ENCODE measurements around the gene HOXA4.

Gene HOXA4

DNA sequence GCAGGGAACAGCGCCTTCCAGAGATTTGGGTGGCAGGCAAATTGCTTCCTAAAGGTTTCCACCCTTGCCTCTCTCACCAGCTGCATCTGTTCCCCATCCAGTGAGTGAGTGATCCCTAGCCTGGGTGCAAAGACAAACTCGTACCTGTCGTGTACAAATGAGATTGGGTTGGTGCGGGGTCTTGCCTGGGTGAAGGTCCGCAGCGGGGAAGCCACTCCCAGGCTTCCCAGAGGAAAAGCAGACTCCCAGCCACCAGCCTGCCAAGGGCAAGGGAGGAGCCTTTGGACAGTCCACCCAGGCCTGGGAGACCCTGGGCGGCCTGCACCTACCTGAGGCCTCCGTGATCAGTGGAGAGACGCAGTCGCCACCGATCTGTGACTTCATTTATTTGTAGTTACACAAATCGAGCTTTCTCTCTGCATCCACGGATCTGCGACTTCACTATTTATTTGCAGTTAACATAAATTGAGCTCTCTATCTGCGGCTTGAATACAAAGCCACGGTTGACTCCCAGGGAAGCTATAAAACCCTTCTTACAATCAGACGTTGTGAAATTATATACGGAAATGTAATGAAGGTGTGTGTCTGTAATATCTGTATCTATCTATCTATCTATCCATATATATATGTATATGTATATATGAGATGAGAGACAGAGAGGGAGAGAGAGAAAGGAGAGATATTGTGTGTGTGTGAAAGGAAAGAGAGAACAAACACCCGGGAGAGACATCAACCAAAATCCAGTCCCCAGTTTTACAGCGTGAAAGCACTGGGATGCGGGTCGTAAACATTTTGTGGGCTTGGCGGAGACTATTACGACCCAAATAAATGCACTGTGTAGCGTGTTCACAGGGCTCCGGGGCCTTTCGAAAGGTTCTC lies 28.9 kb upstream of the HOXA4 start:
- FAIRE-seq (no peak), DNase-seq (ENCODE audit: insufficient read length, low spot score) (no peak)
- no peak for TF ChIP-seq SPI1 (IDR thresholded peaks at IDR 0.05; ENCODE audit: low read depth, low read length)
- no peak for TF ChIP-seq PAX5 (IDR thresholded peaks at IDR 0.05; ENCODE audit: insufficient read depth, low read length, severe bottlenecking)
- no peak for TF ChIP-seq POU2F2 (IDR thresholded peaks at IDR 0.05; ENCODE audit: low read depth, low read length)
- TF ChIP-seq POLR2A (IDR thresholded peaks at IDR 0.05; ENCODE audit: low read depth, low read length), result no peak
- no peak for TF ChIP-seq TAF1 (IDR thresholded peaks at IDR 0.05; ENCODE audit: low read depth, low read length)
- TF ChIP-seq POLR2AphosphoS5 (IDR thresholded peaks at IDR 0.05; ENCODE audit: low read depth, low read length), result no peak

DNA sequence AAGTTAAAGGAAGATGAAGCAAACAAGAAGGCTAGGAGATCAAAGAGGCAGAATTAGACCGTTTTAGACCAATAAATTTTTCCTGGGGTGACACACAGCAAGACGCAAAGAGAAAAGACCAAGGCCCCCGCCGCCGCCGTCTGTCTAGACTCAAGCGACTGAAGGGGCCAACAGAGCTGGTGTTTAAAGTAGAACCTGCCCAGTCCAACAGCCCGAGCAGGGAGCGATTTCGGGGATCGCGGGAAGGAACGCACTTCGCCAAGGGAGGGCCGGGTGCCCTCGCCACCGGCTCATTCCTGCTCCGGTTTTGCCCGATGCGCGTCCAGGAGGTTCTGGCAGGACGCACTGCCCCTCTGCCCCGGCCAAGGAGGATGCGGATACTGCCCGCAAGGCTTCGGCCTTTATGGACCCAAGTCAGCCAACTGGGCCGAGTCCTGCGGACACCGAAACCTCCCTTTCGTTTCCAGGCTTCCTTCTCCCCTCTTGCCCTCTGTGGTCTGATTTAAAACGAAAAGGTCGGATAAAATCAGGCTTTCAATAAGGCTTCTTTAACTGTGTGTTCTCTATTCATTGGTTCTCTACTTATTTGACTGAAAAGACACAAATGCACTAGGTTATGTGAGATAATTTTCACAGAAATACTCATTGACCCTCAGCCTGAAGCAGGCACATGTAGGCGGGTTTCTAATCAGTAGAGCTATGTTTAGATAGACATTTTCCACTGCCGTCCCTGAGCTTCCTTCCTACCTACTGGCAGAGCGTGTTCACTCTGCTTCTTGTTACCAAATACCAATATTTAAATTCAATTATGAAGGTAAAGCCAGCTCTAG lies 28.1 kb upstream of the HOXA4 start:
- TF ChIP-seq SPI1 (IDR thresholded peaks at IDR 0.05; ENCODE audit: low read depth, low read length) (no peak), PAX5 (IDR thresholded peaks at IDR 0.05; ENCODE audit: insufficient read depth, low read length, severe bottlenecking) (no peak), TAF1 (IDR thresholded peaks at IDR 0.05; ENCODE audit: low read depth, low read length) (no peak), POU2F2 (IDR thresholded peaks at IDR 0.05; ENCODE audit: low read depth, low read length) (no peak), POLR2AphosphoS5 (IDR thresholded peaks at IDR 0.05; ENCODE audit: low read depth, low read length) (no peak), POLR2A (IDR thresholded peaks at IDR 0.05; ENCODE audit: low read depth, low read length) (no peak)
- FAIRE-seq (no peak), DNase-seq (ENCODE audit: insufficient read length, low spot score) (no peak)

DNA sequence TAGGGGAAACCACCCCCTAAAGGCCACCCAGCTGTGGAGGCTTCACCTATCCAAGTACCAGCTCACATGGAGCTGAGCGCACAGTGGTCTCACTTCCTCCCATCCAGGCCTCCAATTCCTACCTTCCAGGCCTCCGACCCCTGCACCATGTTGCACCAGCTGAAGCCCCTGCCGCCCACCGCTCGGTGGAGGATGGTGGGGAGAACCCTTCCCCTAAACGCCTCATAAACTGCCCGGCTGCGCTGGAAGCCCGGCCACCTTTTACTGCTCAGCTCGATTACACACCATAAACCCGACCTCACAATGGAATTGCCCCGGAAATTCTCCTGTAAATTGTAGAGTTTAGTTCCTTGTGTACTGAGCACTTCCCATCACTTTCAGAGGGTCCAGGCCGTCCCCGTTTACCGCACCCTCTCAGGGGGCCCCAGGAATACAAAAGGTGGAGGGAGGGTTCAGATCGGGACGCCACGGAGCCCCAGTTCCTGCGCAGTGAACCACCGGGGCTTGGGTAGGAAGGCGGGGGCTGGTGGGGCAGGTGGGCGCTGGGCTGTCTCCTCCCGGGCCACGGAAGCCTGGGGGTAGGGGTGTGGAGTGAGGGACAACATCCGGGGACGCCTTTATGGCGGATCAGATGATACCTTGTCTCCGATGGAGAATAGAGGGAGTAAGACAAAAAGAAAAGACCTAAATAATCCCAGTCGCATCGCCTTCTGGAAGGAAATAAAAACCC lies 27.3 kb upstream of the HOXA4 start:
- DNase-seq (ENCODE audit: insufficient read length, low spot score) (no peak), FAIRE-seq (no peak)
- TF ChIP-seq POU2F2 (IDR thresholded peaks at IDR 0.05; ENCODE audit: low read depth, low read length) (no peak), SPI1 (IDR thresholded peaks at IDR 0.05; ENCODE audit: low read depth, low read length) (no peak), POLR2A (IDR thresholded peaks at IDR 0.05; ENCODE audit: low read depth, low read length) (no peak), POLR2AphosphoS5 (IDR thresholded peaks at IDR 0.05; ENCODE audit: low read depth, low read length) (no peak), TAF1 (IDR thresholded peaks at IDR 0.05; ENCODE audit: low read depth, low read length) (no peak), PAX5 (IDR thresholded peaks at IDR 0.05; ENCODE audit: insufficient read depth, low read length, severe bottlenecking) (no peak)

DNA sequence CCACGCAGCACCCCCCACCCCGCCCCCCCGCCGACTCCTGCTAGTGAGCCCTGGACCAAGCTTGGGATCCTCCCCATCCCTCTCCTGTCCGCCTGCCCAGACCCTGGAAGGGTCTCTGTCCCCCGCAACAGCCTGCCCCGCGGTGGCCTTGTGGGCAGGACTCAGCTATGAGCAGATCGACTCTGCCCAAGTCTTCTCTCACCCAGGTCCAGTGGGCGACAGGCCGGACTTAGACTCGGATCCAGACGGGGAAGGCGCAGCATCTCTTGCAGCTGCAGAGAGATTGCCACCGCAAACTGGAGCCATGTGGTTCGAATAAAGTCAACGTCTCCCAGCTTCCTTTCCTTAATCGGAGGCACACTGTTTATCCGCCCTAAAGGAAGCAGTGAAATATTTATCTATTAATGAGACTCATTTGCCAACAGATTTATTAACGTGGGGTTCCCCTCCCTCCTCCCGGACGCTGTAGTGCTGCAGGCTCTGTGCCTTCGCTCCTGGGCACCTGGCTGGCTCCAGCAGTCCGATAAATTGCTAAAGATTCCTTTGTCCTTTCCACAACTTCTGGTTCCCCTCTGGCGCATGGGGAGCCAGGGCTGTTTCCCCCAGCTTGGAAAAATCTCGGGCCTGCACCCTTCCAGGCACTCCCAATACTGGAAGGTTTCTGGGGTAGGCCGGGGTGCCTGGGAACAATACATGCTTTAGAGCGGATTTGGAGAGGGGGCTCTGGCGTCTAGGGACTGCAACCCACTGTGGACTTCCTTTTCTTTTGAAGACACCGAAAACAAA lies 26.6 kb upstream of the HOXA4 start:
- FAIRE-seq (no peak), DNase-seq (ENCODE audit: insufficient read length, low spot score) (no peak)
- TF ChIP-seq PAX5 (IDR thresholded peaks at IDR 0.05; ENCODE audit: insufficient read depth, low read length, severe bottlenecking) (no peak), TAF1 (IDR thresholded peaks at IDR 0.05; ENCODE audit: low read depth, low read length) (no peak), POLR2AphosphoS5 (IDR thresholded peaks at IDR 0.05; ENCODE audit: low read depth, low read length) (no peak), POLR2A (IDR thresholded peaks at IDR 0.05; ENCODE audit: low read depth, low read length) (no peak), POU2F2 (IDR thresholded peaks at IDR 0.05; ENCODE audit: low read depth, low read length) (no peak), SPI1 (IDR thresholded peaks at IDR 0.05; ENCODE audit: low read depth, low read length) (no peak)

DNA sequence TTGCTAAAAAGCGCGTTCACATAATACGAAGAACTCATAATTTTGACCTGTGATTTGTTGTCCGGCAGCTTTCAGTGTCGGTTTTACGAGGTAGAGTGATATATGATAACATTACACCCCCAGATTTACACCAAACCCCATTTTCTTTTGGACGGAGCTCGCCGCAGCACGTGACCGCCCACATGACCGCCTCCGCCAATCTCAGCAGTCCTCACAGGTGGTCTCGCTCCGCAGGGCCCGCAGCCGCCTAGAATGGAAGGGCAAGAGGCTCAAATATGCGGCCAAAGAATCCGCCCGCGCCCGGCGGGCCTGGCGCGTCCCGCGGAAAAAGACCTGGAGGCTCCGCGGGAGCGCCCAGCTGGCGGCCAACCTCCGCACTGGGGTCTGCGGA lies 25.9 kb upstream of the HOXA4 start, which contains the start of gene HOXA7:
Gene HOXA7, minus strand, starts transcription at position 168 of the 391 bp plus-strand sequence. Its CDS starts 130 bp downstream, at position 38.
- TF ChIP-seq POU2F2 (IDR thresholded peaks at IDR 0.05; ENCODE audit: low read depth, low read length) (no peak), TAF1 (IDR thresholded peaks at IDR 0.05; ENCODE audit: low read depth, low read length) (no peak), PAX5 (IDR thresholded peaks at IDR 0.05; ENCODE audit: insufficient read depth, low read length, severe bottlenecking) (no peak), POLR2AphosphoS5 (IDR thresholded peaks at IDR 0.05; ENCODE audit: low read depth, low read length) (no peak), POLR2A (IDR thresholded peaks at IDR 0.05; ENCODE audit: low read depth, low read length) (no peak), SPI1 (IDR thresholded peaks at IDR 0.05; ENCODE audit: low read depth, low read length) (no peak)
- DNase-seq (ENCODE audit: insufficient read length, low spot score) (no peak), FAIRE-seq (no peak)

DNA sequence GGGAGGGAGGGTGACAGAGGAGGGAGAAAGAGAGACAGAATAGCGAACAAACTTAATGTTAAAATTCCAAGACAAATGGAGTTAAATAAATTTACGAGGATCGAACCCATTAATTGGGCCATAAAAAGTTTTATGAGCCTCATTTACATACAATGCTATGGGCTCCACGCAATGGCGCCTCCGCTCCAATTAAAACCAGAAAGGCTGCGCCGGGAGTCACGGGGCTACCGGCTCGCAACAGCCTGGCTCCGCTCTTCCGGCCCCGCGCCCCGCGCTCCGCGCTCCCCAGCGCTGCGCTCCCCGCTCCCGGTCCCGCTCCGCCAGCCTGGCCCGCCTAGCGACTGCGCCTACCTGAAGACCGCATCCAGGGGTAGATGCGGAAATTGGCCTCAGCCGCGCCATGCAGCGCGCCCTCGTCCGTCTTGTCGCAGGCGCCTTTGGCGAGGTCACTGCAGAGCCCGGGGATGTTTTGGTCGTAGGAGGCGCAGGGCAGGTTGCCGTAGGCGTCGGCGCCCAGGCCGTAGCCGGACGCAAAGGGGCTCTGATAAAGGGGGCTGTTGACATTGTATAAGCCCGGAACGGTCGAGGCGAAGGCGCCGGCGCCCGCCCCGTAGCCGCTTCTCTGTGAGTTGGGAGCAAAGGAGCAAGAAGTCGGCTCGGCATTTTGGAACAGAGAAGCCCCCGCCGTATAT lies 25.4 kb upstream of the HOXA4 start:
- no peak for TF ChIP-seq TAF1 (IDR thresholded peaks at IDR 0.05; ENCODE audit: low read depth, low read length)
- TF ChIP-seq POLR2A (IDR thresholded peaks at IDR 0.05; ENCODE audit: low read depth, low read length), result no peak
- no peak for TF ChIP-seq PAX5 (IDR thresholded peaks at IDR 0.05; ENCODE audit: insufficient read depth, low read length, severe bottlenecking)
- no peak for TF ChIP-seq POLR2AphosphoS5 (IDR thresholded peaks at IDR 0.05; ENCODE audit: low read depth, low read length)
- TF ChIP-seq SPI1 (IDR thresholded peaks at IDR 0.05; ENCODE audit: low read depth, low read length), result no peak
- no peak for TF ChIP-seq POU2F2 (IDR thresholded peaks at IDR 0.05; ENCODE audit: low read depth, low read length)

DNA sequence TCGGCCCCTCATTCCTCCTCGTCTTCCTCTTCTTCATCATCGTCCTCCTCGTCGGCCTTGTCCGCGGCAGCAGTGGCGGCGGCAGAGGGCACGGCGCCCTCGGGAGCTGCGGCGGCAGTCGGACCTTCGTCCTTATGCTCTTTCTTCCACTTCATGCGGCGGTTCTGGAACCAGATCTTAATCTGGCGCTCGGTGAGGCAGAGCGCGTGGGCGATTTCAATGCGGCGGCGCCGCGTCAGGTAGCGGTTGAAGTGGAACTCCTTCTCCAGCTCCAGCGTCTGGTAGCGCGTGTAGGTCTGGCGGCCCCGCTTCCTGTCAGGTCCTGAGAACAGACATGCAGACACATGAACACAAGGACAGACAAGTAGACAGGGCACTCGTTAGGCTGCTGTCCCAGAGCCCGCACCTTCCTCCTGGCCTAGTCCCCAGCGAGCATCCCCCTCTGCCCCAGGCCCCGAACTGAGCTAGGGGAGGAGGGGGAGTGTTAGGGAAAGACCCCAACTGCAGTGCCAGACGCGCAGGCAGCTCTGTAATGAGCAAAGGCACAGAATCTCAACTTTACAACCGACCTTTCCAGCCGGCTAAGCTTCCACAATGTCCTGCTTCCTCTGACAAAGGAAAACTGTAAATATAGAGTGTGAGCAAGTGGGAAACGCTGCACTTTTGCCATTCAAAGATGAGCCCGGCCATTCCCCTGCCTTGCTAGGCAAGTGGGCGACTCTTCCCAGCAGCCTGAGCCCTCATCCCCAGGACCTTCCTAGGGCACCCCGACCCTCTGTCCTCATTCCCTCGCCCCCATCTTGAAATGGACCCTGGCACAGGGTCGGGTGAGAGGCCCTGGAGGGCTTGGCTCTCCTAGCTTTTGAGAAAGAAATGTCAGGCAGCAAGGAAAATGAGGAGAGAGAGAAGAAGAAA lies 24.6 kb upstream of the HOXA4 start:
- TF ChIP-seq POU2F2 (IDR thresholded peaks at IDR 0.05; ENCODE audit: low read depth, low read length), result no peak
- no peak for TF ChIP-seq SPI1 (IDR thresholded peaks at IDR 0.05; ENCODE audit: low read depth, low read length)
- no peak for TF ChIP-seq PAX5 (IDR thresholded peaks at IDR 0.05; ENCODE audit: insufficient read depth, low read length, severe bottlenecking)
- no peak for TF ChIP-seq TAF1 (IDR thresholded peaks at IDR 0.05; ENCODE audit: low read depth, low read length)
- TF ChIP-seq POLR2A (IDR thresholded peaks at IDR 0.05; ENCODE audit: low read depth, low read length), result no peak
- no peak for TF ChIP-seq POLR2AphosphoS5 (IDR thresholded peaks at IDR 0.05; ENCODE audit: low read depth, low read length)
- FAIRE-seq, result no peak
- no peak for DNase-seq (ENCODE audit: insufficient read length, low spot score)

More for the DNA sequence above, 25.4 kb upstream of the HOXA4 start:
- no peak for FAIRE-seq
- DNase-seq (ENCODE audit: insufficient read length, low spot score), result no peak
